OCI-LY7 (cell line): ENCODE data around the gene ZMIZ1. TPM values are rescaled to one million over a fixed set of nuclear protein-coding genes. Genes with fewer than 3 reads are reported as not detected.

Source experiments
- BruUV-seq: library from RNA; stranded (reverse); fragments of 400-500 nt; replicated peaks from 2 replicates; lab custom pipeline; 2021; lab: Mats Ljungman, UMichigan
- CTCF ChIA-PET: fragments of 300-600 bp; sonication (Branson Sonifier 250); formaldehyde crosslinking; loops from one replicate; lab custom pipeline; 2022; ENCODE audit warnings: antibody characterized with exemption; ENCODE audit not compliant: unreplicated experiment; lab: Charles Lee
- POLR2A ChIA-PET: fragments of 300-600 bp; sonication (Branson Sonifier 250); formaldehyde crosslinking; loops from one replicate; lab custom pipeline; 2022; ENCODE audit warnings: antibody characterized with exemption; lab: Charles Lee
- DNase-seq: peaks from one replicate; pipeline ENCODE4 v3.0.0-alpha.2; 2015; ENCODE audit warnings: low spot score
- H2AFZ ChIP-seq: fragments of 200-600 bp; sonication (generic), shearing (Covaris generic); 2 replicates; pipeline ENCODE4 v1.6.1; 2014; ENCODE audit warnings: mild to moderate bottlenecking, antibody characterized with exemption, low read length, moderate library complexity
- H3K27ac ChIP-seq: fragments of 200-600 bp; sonication (generic); 2 replicates; pipeline ENCODE4 v1.5.1; 2014; ENCODE audit warnings: mixed run types, low read depth, mild to moderate bottlenecking, moderate library complexity, low read length, inconsistent platforms; ENCODE audit not compliant: poor library complexity, severe bottlenecking
- H3K36me3 ChIP-seq: fragments of 200-600 bp; sonication (generic); 2 replicates; pipeline ENCODE4 v1.6.1; 2014; ENCODE audit warnings: mild to moderate bottlenecking, antibody characterized with exemption, low read length, moderate library complexity, mixed read lengths; ENCODE audit not compliant: insufficient read depth
- H3K4me1 ChIP-seq: fragments of 200-600 bp; sonication (generic); 2 replicates; pipeline ENCODE4 v1.5.1; 2014; ENCODE audit warnings: mild to moderate bottlenecking, low read length; ENCODE audit not compliant: insufficient read depth, poor library complexity, severe bottlenecking
- H3K4me2 ChIP-seq: fragments of 200-600 bp; sonication (generic); 2 replicates; pipeline ENCODE4 v1.6.1; 2014; ENCODE audit warnings: mild to moderate bottlenecking, low read length
- H3K4me3 ChIP-seq: fragments of 200-600 bp; sonication (generic); 2 replicates; pipeline ENCODE4 v1.5.1; 2014; ENCODE audit warnings: mild to moderate bottlenecking, low read depth, low read length; ENCODE audit not compliant: poor library complexity, severe bottlenecking
- H3K79me2 ChIP-seq: fragments of 200-600 bp; sonication (generic); 2 replicates; pipeline ENCODE4 v1.6.1; 2016; ENCODE audit warnings: low read depth, mild to moderate bottlenecking, low read length, moderate library complexity, mixed read lengths; ENCODE audit not compliant: insufficient read depth
- H3K9me2 ChIP-seq: fragments of 200-600 bp; sonication (generic); 2 replicates; pipeline ENCODE4 v1.6.1; 2016; ENCODE audit warnings: mild to moderate bottlenecking, low read length, mixed read lengths; ENCODE audit not compliant: insufficient read depth
- H3K9me3 ChIP-seq: fragments of 200-600 bp; sonication (generic); 2 replicates; pipeline ENCODE4 v1.6.1; 2014; ENCODE audit warnings: mild to moderate bottlenecking, mixed run types, low read length, mixed read lengths
- H4K20me1 ChIP-seq: fragments of 200-600 bp; sonication (generic); 2 replicates; pipeline ENCODE4 v1.6.1; 2014; ENCODE audit warnings: mild to moderate bottlenecking, antibody characterized with exemption, low read length, moderate library complexity, mixed read lengths; ENCODE audit not compliant: insufficient read depth
- CTCF ChIP-seq: fragments of 200-600 bp; sonication (generic); conservative IDR thresholded peaks from 2 replicates; pipeline ENCODE4 v1.5.1; 2014; ENCODE audit warnings: mild to moderate bottlenecking, antibody characterized with exemption, low read length, moderate library complexity, mixed read lengths
- EZH2phosphoT487 ChIP-seq: fragments of 200-600 bp; sonication (generic); IDR thresholded peaks from 2 replicates; pipeline ENCODE4 v1.6.1; 2018; ENCODE audit warnings: low read depth, borderline replicate concordance, mild to moderate bottlenecking, mixed run types, antibody characterized with exemption, low read length, moderate library complexity, mixed read lengths
- intact Hi-C: fragments of 100-400 bp; cut with micrococcal nuclease; formaldehyde crosslinking; loops from one replicate; pipeline ENCODE4 v1.10.0; 2022; ENCODE audit not compliant: unreplicated experiment
- total RNA-seq, 2 experiments: library from RNA; depleted of rRNA in 1 of 2; stranded (reverse); fragments of >200 nt in 1 of 2; shearing (Covaris generic) in 1 of 2; gene quantifications; 2 replicates each; pipeline ENCODE4 v1.2.3, GENCODE V29; 2014 to 2022

The ZMIZ1 gene
- total RNA-seq, 2 experiments from 2014 or later = 20.4 to 66.9 TPM

DNA sequence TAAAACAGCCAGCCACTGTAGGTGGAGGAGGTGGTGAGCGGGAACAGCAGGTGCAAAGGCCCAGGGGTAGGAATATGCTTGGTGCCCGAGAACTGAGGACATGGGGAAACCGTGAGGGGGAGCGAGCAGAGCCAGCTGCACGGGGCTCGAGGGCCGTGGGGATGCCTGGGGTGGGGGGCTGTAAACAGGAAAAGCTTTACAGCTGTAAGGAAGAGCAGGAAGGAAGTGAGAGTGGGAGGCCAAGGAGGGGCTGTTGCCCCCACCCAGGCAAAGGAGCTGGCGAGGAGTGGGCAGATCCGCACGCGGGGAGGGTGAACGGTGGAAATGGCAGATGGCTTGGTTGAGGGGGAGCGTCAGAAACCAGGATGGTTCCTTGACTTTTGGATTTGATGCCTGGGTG lies 34.4 kb downstream of the ZMIZ1 start:
- ChIA-PET CTCF (no interaction called here), POLR2A (interaction anchor here (1.1 to 3.0 kb wide), 4 partner anchors 13 to 80 kb away, joined by 3 to 13 read pairs (median 4); no protein-coding TSS in a partner anchor)
- Histone ChIP-seq H3K4me1 (peaks cover 72% of the 10 kb centered on the region), H3K9me2 (no peaks in the 10 kb centered on the region), H2AFZ (no peak overlapping the region), H3K4me3 (no peak overlapping the region), H3K36me3 (no peaks in the 10 kb centered on the region), H3K4me2 (peak overlapping the region; percentile 66), H3K79me2 (no peaks in the 10 kb centered on the region), H4K20me1 (0 out of 2 replicates have a peak, but pooled peaks cover 1% of the 10 kb centered on the region), H3K9me3 (no peaks in the 10 kb centered on the region), H3K27ac (no peak overlapping the region)
- no peak for TF ChIP-seq EZH2phosphoT487
- TF ChIP-seq CTCF = no peak
- intact Hi-C loops = no loop called here
- no peak for DNase-seq
- no TSS peak for BruUV-seq

GRCh38 chr10:79103585-79103984 lies 34.8 kb downstream of the ZMIZ1 start:
- no TSS peak for BruUV-seq
- H3K27ac ChIP-seq = no peak overlapping the region
- no peaks in the 10 kb centered on the region for H4K20me1 ChIP-seq
- H3K9me2 ChIP-seq = no peaks in the 10 kb centered on the region
- intact Hi-C loops = no loop called here
- no peaks in the 10 kb centered on the region for H3K9me3 ChIP-seq
- ChIA-PET POLR2A (interaction anchor here (1.1 to 3.0 kb wide), 3 partner anchors 13 to 81 kb away, joined by 3 to 13 read pairs (median 3); no protein-coding TSS in a partner anchor), CTCF (no interaction called here)
- DNase-seq = no peak
- no peak overlapping the region for H3K4me3 ChIP-seq
- H3K36me3 ChIP-seq = no peaks in the 10 kb centered on the region
- no peaks in the 10 kb centered on the region for H3K79me2 ChIP-seq
- TF ChIP-seq EZH2phosphoT487 = no peak
- TF ChIP-seq CTCF = no peak
- peak overlapping the region; percentile 66 for H3K4me2 ChIP-seq
- H2AFZ ChIP-seq = no peak overlapping the region
- peaks cover 72% of the 10 kb centered on the region for H3K4me1 ChIP-seq

DNA sequence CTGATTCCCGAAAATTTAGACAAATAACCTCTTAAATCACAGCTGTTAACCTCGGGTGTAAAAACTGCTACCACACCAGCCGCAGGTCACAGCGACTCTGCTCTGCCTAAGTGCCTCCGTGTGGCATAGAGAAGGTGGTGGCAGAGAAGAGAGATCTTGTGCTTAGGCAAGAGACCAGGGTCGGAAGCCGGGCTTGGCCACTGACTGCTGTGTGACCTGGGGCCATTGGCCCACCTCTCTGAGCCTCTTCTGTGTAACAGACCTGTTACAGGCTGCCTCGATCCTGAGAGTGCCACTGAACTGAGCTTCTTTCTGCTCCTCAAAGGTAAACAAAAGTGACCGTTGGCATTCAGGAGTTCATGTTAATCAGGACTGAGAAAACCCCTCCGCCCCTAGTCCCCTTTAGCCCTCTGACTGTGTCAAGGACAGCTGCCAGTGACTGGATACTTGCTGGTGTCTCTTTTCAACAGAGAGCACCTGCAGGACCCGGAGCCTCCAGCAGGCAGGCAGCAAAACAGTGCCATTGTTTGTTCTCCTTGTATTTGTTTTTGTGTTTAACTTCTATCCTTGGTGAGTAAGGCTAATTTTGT lies 36.5 kb downstream of the ZMIZ1 start:
- Histone ChIP-seq H4K20me1 (no peaks in the 10 kb centered on the region), H3K4me3 (no peak overlapping the region), H3K27ac (no peak overlapping the region), H3K36me3 (no peaks in the 10 kb centered on the region), H3K79me2 (no peaks in the 10 kb centered on the region), H2AFZ (no peak overlapping the region), H3K4me2 (no peak overlapping the region), H3K4me1 (peaks cover 62% of the 10 kb centered on the region), H3K9me3 (no peaks in the 10 kb centered on the region), H3K9me2 (no peaks in the 10 kb centered on the region)
- ChIA-PET POLR2A (interaction anchor here (1.0 to 1.2 kb wide), 4 partner anchors 9 to 27 kb away, joined by 3 to 5 read pairs (median 4); no protein-coding TSS in a partner anchor), CTCF (no interaction called here)
- intact Hi-C loops = no loop called here
- TF ChIP-seq CTCF (no peak), EZH2phosphoT487 (no peak)
- no TSS peak for BruUV-seq
- DNase-seq = no peak
